Neural cell (in vitro differentiated cells): ENCODE measurements around the gene KCNIP3.

Experiments used
- EP300 ChIP-seq: fragments of 450-650 bp; conservative IDR thresholded peaks from 2 replicates; pipeline ENCODE4 v1.6.1; 2014; ENCODE audit warnings: antibody characterized with exemption, mild to moderate bottlenecking, moderate library complexity; ENCODE audit not compliant: poor library complexity, severe bottlenecking
- EZH2 ChIP-seq: fragments of 200-600, 300-800 bp; shearing (Covaris generic), sonication (generic); IDR thresholded peaks from 2 replicates; pipeline ENCODE4 v1.6.1; 2014; ENCODE audit warnings: antibody characterized with exemption, low read length, borderline replicate concordance, mild to moderate bottlenecking; ENCODE audit not compliant: insufficient read depth, poor library complexity, severe bottlenecking
- POLR2AphosphoS5 ChIP-seq: IDR thresholded peaks from 2 replicates; pipeline ENCODE4 v1.6.1; 2012
- RAD21 ChIP-seq: fragments of 450-650 bp; conservative IDR thresholded peaks from 2 replicates; pipeline ENCODE4 v1.6.1; 2014; ENCODE audit warnings: antibody characterized with exemption, mild to moderate bottlenecking, moderate library complexity
- SMC3 ChIP-seq: fragments of 450-650 bp; conservative IDR thresholded peaks from 2 replicates; pipeline ENCODE4 v1.6.1; 2014; ENCODE audit warnings: antibody characterized with exemption, mild to moderate bottlenecking, moderate library complexity; ENCODE audit not compliant: poor library complexity
- TAF1 ChIP-seq: IDR thresholded peaks from 2 replicates; pipeline ENCODE4 v1.6.1; 2012; ENCODE audit warnings: low read depth
- TF ChIP-seq, protein P1 (sequence below): IDR thresholded peaks from 2 replicates; pipeline ENCODE4 v1.6.1; 2012; ENCODE audit warnings: borderline replicate concordance
- TF ChIP-seq, protein P2 (sequence below): fragments of 450-650 bp; IDR thresholded peaks from 2 replicates; pipeline ENCODE4 v1.5.1; 2014; ENCODE audit warnings: antibody characterized with exemption, mild to moderate bottlenecking, moderate library complexity; ENCODE audit not compliant: poor library complexity, severe bottlenecking

DNA sequence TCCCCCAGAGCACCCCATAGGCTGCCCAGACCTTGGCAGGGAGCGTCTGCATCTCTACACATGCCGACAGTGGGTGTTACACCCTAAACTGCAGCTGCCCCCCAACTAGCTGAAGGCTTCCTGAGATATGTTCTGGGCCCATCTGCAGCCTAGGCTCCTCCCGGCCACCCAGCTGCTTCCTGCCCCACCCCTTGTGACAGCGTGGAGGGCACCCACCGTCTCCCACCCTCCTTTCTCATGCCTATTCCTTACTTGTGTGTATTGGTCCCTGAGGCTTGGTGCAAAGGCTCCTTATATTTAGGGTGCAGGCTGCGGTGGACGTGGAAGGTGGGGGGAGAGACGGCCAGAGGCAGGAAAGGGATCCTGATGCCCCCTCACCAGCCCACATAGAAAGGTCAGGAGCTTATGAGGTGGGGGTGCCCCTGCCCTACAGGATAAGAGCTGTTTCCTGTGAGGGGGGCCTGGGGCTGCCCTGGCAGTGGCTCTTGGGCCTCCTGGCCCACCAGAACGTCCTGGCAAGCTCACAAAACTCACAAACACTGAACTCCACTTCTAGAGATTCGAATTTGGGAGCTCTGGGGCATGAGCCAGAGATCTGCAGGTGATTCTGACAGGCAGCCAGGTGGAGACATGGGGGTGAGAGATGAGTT, 30.2 kb upstream of the KCNIP3 start:
- no peak for TF ChIP-seq EP300
- no peak for TF ChIP-seq SMC3
- TF ChIP-seq, protein P1, sequence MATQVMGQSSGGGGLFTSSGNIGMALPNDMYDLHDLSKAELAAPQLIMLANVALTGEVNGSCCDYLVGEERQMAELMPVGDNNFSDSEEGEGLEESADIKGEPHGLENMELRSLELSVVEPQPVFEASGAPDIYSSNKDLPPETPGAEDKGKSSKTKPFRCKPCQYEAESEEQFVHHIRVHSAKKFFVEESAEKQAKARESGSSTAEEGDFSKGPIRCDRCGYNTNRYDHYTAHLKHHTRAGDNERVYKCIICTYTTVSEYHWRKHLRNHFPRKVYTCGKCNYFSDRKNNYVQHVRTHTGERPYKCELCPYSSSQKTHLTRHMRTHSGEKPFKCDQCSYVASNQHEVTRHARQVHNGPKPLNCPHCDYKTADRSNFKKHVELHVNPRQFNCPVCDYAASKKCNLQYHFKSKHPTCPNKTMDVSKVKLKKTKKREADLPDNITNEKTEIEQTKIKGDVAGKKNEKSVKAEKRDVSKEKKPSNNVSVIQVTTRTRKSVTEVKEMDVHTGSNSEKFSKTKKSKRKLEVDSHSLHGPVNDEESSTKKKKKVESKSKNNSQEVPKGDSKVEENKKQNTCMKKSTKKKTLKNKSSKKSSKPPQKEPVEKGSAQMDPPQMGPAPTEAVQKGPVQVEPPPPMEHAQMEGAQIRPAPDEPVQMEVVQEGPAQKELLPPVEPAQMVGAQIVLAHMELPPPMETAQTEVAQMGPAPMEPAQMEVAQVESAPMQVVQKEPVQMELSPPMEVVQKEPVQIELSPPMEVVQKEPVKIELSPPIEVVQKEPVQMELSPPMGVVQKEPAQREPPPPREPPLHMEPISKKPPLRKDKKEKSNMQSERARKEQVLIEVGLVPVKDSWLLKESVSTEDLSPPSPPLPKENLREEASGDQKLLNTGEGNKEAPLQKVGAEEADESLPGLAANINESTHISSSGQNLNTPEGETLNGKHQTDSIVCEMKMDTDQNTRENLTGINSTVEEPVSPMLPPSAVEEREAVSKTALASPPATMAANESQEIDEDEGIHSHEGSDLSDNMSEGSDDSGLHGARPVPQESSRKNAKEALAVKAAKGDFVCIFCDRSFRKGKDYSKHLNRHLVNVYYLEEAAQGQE: no peak
- TF ChIP-seq, protein P2, sequence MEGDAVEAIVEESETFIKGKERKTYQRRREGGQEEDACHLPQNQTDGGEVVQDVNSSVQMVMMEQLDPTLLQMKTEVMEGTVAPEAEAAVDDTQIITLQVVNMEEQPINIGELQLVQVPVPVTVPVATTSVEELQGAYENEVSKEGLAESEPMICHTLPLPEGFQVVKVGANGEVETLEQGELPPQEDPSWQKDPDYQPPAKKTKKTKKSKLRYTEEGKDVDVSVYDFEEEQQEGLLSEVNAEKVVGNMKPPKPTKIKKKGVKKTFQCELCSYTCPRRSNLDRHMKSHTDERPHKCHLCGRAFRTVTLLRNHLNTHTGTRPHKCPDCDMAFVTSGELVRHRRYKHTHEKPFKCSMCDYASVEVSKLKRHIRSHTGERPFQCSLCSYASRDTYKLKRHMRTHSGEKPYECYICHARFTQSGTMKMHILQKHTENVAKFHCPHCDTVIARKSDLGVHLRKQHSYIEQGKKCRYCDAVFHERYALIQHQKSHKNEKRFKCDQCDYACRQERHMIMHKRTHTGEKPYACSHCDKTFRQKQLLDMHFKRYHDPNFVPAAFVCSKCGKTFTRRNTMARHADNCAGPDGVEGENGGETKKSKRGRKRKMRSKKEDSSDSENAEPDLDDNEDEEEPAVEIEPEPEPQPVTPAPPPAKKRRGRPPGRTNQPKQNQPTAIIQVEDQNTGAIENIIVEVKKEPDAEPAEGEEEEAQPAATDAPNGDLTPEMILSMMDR: no peak
- TF ChIP-seq TAF1: no peak
- no peak for TF ChIP-seq EZH2
- no peak for TF ChIP-seq RAD21
- TF ChIP-seq POLR2AphosphoS5: no peak
